Measurements from ENCODE around the gene TFDP1.

The TFDP1 gene, protein sequence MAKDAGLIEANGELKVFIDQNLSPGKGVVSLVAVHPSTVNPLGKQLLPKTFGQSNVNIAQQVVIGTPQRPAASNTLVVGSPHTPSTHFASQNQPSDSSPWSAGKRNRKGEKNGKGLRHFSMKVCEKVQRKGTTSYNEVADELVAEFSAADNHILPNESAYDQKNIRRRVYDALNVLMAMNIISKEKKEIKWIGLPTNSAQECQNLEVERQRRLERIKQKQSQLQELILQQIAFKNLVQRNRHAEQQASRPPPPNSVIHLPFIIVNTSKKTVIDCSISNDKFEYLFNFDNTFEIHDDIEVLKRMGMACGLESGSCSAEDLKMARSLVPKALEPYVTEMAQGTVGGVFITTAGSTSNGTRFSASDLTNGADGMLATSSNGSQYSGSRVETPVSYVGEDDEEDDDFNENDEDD

GRCh38 chr13:113584205-113584869 is at the start of gene TFDP1:
TFDP1 (plus strand) TSS chr13:113584753; CDS start chr13:113585838, 1,085 bp downstream.
- DNase-seq, result peak; percentile 89

GRCh38 chr13:113535381-113535781 is 49.2 kb upstream of the TFDP1 start:
- DNase-seq, result peak; percentile 94

DNA sequence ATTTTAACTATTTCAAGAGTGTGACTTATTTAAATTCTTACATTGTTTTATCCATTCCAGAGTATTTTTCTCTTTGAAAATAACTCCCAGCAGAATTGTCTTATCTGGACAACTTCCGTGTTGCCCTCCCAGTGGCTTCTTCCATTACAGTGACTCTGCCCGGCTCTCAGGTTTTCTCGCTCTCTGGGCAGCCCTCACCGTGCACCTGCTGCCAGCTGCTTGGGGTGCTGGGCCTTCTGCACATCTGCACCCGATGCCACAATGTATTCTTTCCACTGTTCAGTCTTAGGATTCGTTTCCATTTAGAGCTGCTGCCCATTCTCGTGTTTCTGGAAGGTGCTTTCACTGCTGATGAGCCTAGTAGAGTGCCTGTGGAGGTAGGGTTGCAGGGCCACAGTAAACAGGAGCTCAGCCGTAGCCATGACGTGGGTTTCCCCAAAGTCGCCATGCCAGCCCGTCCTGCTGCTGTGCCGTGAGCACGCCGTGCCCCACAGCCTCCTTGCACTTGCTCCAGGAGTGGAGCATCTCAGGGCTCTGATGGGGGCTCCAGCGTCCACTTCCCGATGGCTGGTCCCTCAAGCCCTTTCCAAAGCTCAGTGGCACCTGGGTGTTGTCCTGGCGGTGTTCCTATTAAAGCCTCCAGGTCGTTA is 48.0 kb upstream of the TFDP1 start:
- no peak for DNase-seq

- no peak for DNase-seq
Observed at GRCh38 chr13:113537205-113537604, 47.3 kb upstream of the TFDP1 start.

DNA sequence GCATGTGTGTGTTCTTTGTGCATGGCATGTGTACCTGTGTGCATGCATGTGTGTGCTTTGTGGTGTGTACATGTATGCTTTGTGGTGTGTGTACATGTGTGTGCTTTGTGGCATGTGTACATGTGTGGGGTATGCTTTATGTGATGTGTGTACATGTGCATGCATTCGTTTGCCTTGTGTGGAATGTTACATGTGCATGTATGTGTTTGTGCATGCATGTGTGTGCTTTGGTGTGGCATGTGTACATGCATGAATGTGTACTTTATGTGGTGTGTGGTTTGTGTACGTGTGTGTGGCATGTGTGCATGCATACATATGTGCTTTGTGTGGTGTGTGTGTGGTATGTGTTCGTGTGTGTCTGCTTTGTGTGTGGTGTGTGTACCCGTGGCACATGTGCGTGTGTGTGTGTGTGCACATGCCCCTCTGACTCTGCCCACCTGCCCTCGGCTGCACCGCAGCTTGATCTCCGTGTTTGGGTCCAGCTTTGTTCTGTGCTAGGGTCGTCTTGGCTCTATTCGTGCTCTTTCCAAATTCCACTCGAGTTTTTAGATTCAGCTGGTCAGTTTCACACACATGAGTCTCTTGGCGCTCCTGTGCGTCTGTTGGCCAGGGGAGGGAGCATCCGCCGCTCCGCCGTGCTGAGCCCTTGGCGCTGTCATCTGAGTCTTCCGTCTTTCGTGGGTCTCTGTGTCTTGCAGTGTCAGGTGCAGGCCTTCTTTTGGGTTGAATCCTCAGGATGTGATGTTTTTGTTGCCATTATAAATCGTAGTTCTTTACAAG is 46.5 kb upstream of the TFDP1 start:
- DNase-seq, result no peak

GRCh38 chr13:113538689-113539058 is 45.9 kb upstream of the TFDP1 start:
- no peak for DNase-seq

- no peak for DNase-seq
Observed at GRCh38 chr13:113539176-113539575, 45.4 kb upstream of the TFDP1 start.

GRCh38 chr13:113539822-113540221 is 44.7 kb upstream of the TFDP1 start:
- no peak for DNase-seq

DNA sequence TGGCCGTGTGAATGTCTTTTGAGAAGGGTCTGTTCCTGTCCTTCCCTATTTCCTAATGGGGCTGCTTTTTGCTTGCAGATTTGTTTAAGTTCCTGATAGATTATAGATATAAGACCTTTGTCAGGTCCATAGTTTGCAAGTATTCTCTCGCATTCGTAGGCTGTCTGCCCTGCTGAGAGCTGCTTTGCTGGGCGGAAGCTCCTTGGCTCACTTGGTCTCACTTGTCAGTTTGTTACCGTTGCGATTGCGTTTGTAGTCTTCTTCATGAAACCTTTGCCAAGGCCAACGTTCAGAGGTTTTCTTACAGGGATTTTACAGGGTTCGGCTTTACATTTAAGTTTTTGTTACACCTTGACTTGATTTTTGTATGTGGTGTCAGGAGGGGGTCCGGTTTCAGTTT is 44.0 kb upstream of the TFDP1 start:
- DNase-seq, result no peak

GRCh38 chr13:113542751-113543424 is 41.7 kb upstream of the TFDP1 start:
- DNase-seq, result no peak

DNA sequence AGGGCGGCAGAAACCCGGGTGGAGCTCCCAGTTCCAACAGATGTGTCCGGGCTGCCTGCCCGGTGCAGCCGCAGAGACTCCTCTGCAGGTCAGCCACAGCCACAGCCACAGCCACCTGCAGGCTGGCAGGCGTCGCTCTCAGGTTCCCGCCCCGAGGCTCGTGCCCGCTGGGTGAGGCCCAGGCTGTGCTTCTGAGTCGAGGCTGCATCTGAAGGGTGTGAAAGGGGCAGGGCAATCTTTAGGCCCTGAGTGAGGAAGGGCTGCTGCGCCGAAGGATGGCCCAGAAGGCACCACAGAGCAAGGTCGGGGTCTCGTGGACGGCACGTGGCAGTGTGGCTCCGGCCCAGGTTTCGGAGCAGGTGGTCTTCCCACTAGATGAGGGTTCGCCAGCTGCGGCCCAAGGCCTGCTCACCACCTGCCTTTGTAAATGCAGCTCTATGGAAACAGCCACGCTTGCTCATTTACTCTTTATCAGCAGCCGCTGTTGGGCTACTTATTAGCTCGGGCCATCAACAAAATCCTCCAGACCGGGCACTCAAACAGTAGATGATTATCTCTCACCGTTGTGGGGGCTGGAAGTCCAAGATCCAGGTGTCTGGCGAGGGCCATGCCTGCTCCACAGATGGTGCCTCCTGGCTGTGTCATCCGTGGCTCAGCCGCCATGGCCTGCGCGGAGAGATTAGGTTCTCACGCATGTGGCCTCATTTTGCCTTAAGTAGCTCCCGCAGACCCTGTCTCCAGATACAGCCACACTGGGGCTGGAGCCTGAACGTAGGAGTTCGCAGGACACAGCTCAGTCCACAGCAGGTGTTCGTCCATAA is 40.3 kb upstream of the TFDP1 start:
- DNase-seq, result no peak

- no peak for DNase-seq
Observed at GRCh38 chr13:113544896-113545295, 39.7 kb upstream of the TFDP1 start.

DNA sequence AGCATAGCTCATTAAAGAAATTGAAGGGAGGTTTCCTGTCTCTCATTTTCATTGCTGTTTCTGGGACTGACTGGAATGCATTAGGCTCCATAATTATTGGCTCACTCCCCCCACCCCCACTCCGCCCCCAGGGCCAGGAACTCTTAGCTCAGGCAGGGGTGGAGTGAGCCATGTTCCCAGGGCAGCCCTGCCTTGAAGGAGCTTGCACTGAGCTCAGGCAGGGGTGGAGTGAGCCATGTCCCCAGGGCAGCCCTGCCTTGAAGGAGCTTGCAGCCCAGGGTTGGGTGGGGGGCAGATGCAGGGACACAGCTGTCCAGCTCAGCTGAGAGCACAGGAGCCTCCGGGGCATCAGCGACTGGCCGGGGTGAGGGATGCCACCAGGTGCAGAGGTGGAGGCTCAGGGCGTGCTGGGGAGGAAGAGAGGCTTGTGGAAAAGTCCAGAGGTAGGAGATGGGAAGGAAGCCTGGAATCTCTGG is 39.1 kb upstream of the TFDP1 start:
- no peak for DNase-seq

DNA sequence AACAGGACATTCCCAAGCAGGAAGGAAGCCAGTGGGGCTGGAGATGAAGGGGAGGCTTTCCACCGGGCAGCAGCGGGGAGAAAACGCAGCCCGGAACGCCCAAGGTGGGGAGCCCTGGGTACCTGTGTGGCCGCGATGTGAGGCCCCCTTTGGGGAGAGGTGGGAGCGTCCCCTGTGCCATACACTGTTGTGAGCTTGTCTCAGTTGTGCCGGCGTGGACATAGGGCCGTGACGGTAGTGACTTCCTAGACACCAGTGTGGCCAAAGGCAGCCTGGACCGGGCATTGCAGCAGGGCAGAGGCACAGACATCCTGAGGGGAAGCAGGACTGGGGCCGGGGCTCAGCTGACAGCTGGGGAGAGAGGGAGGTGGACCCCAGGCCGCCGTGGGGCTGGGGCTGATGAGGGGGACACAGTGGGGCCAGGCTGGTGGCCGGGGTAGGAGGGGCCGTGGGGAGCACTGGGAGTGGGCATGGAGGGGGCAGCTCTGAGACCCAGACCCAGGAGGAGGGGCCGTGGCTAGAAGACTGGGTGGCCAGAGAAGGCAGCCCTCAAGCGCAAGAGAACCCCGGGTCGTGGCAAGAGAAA is 38.5 kb upstream of the TFDP1 start:
- DNase-seq, result no peak

- DNase-seq, result no peak
Observed at GRCh38 chr13:113546571-113547237, 37.8 kb upstream of the TFDP1 start.

GRCh38 chr13:113547238-113547971 is 37.1 kb upstream of the TFDP1 start:
- DNase-seq, result no peak

DNA sequence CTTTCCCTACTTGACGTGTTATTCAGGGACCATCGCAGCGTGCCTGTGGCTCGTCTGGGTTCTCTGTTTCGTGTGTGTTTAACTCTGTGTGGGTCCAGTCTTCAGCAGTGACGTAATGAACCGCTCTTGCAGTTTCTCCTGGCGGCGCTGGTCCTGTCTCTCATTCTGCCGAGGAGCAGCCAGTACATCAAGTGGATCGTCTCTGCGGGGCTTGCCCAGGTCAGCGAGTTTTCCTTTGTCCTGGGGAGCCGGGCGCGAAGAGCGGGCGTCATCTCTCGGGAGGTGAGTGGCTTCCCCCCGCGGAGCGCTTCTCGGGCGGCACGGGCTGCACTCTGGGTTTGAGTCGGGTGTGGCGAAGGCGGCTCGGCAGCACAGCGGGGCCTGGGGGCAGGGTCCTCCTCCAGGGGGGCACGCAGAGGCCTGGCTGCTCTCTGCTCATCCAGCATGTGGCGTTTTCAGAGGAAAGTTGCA is 36.3 kb upstream of the TFDP1 start:
- DNase-seq, result no peak

- no peak for DNase-seq
Observed at GRCh38 chr13:113548778-113549621, 35.6 kb upstream of the TFDP1 start.

GRCh38 chr13:113550453-113550852 is 34.1 kb upstream of the TFDP1 start:
- no peak for DNase-seq

Data from NCI-H146 (cell line).